ENCODE measurements around the gene CDS2. TPM values are rescaled to one million over a fixed set of nuclear protein-coding genes. Genes with fewer than 3 reads are reported as not detected.

Gene CDS2
- total and polyA plus RNA-seq, 10 of the 15 experiments (the other 5 are each of a cell fraction or from before 2014, with no cell fraction given) = 11.5 to 94.7 (median 23.1) TPM

- ATAC-seq = peak; percentile 36; the same call in 1 of the 3 replicates
- 98% methylated on average over 3 of the region's 3 CpGs for WGBS (ENCODE audit: insufficient coverage, insufficient replicate concordance, low lambda C conversion rate, missing lambda C conversion rate)
- POLR2A ChIA-PET = no interaction called here
- Histone ChIP-seq H3K27ac (ENCODE audit: control insufficient read depth, insufficient read depth) (no peak overlapping the region), H3K4me2 (ENCODE audit: control insufficient read depth, insufficient read depth) (no peak overlapping the region), H3K27me3 (replicated peaks in 1 of 2; ENCODE audit: control insufficient read depth in 2 of 2, insufficient read depth in 2 of 2, low read length in 1 of 2) (no peaks in the 10 kb centered on the region), H3K79me2 (ENCODE audit: control insufficient read depth, insufficient read depth, low read length) (no peaks in the 10 kb centered on the region), H2AFZ (ENCODE audit: control insufficient read depth, low read depth, low read length) (no peak overlapping the region), H3K9me3 (replicated peaks; ENCODE audit: control insufficient read depth, insufficient read depth, low read length) (no peaks in the 10 kb centered on the region), H4K20me1 (ENCODE audit: control insufficient read depth, insufficient read depth) (no peaks in the 10 kb centered on the region), H3K4me1 (ENCODE audit: control insufficient read depth, insufficient read depth, low read length) (no peaks in the 10 kb centered on the region), H3K4me3 (no peak overlapping the region), H3K9ac (ENCODE audit: control insufficient read depth, insufficient read depth, low read length) (no peak overlapping the region), H3K36me3 (ENCODE audit: control insufficient read depth in 2 of 2, insufficient read depth in 2 of 2, low read length in 1 of 2) (no peaks in the 10 kb centered on the region; a peak in 1 of 4 replicates)
- FAIRE-seq = no peak
- RAD21 ChIA-PET (ENCODE audit: unreplicated experiment) = interaction anchor here (1.1 kb wide), 2 partner anchors 24 to 88 kb away, joined by 3 read pairs; partner anchors contain the start of gene CDS2
- intact Hi-C loops (cut with micrococcal nuclease; ENCODE audit: unreplicated experiment) = no loop called here
- SMC1A ChIA-PET (ENCODE audit: uncharacterized antibody, unreplicated experiment) = interaction anchor here (1.7 kb wide), 1 partner anchor 95 kb away, joined by 3 read pairs; the partner anchor contains the start of gene PCNA
- in situ Hi-C loops (cut with MboI) = no loop called here
- no peak for DNase-seq (ENCODE audit: low read depth, low spot score)
- no TSS peak for BruUV-seq (replicated peaks)
- CTCF ChIA-PET = interaction anchor here (2.8 to 5.5 kb wide), 3 partner anchors 9 to 88 kb away, joined by 11 to 32 read pairs (median 20); partner anchors contain the start of gene CDS2
- TF ChIP-seq ZBTB40 (IDR thresholded peaks at IDR 0.05; ENCODE audit: borderline replicate concordance) (no peak), STAT1 (conservative IDR thresholded peaks at IDR 0.05) (no peak), HCFC1 (IDR thresholded peaks at IDR 0.05; ENCODE audit: low read length) (no peak), MXI1 (IDR thresholded peaks at IDR 0.05; ENCODE audit: low read depth, low read length) (no peak), ATF3 (IDR thresholded peaks at IDR 0.05; ENCODE audit: borderline replicate concordance, extremely low read depth, low read depth, low read length) (no peak), KAT2A (conservative IDR thresholded peaks at IDR 0.05; ENCODE audit: control insufficient read depth, low read depth, low read length) (no peak), NBN (IDR thresholded peaks at IDR 0.05) (no peak), WRNIP1 (IDR thresholded peaks at IDR 0.05; ENCODE audit: borderline replicate concordance, low read depth, low read length) (no peak), MEF2A (IDR thresholded peaks at IDR 0.05; ENCODE audit: insufficient read depth, low read depth, low read length) (no peak), MLLT1 (IDR thresholded peaks at IDR 0.05) (no peak), PRDM15 (CRISPR knock-in tag; IDR thresholded peaks at IDR 0.05) (no peak), TCF7 (IDR thresholded peaks at IDR 0.05; ENCODE audit: borderline replicate concordance) (no peak), JUNB (IDR thresholded peaks at IDR 0.05) (no peak), CHD2 (IDR thresholded peaks at IDR 0.05; ENCODE audit: borderline replicate concordance, low read depth, low read length) (no peak), ATF7 (IDR thresholded peaks at IDR 0.05; ENCODE audit: low read depth) (no peak), TCF12 (IDR thresholded peaks at IDR 0.05; ENCODE audit: low read depth, low read length) (no peak)
Measured at GRCh38 chr20:5214826-5215225, 88.0 kb downstream of the CDS2 start.

Measured in GM12878 (cell line).